Suprapubic skin (tissue), 4 donors: Measurements from ENCODE around the gene DUSP10.

Experiments
- CTCF ChIP-seq, 2 donors: fragments of 200-600 bp in 1 of 2; fragments of 450-650 bp in 1 of 2; sonication (generic) in 1 of 2; IDR thresholded peaks; one replicate each; pipeline ENCODE4 v1.5.1; 2016 to 2019; ENCODE audit warnings: antibody characterized with exemption in 2 of 2, mild to moderate bottlenecking in 1 of 2, moderate library complexity in 1 of 2
- POLR2A ChIP-seq, 2 donors: fragments of 450-650 bp; IDR thresholded peaks; one replicate each; pipeline ENCODE4 v1.6.1; 2017; ENCODE audit warnings: antibody characterized with exemption in 2 of 2, mild to moderate bottlenecking in 2 of 2, moderate library complexity in 2 of 2
- POLR2AphosphoS5 ChIP-seq, 3 donors: sonication (generic); formaldehyde crosslinking; IDR thresholded peaks; one replicate each; pipeline ENCODE4 v1.6.1; 2017; ENCODE audit warnings: antibody characterized with exemption in 3 of 3

- no peak for TF ChIP-seq POLR2A (IDR thresholded peaks at IDR 0.05)
- no peak for TF ChIP-seq CTCF (IDR thresholded peaks at IDR 0.05)
- no peak for TF ChIP-seq POLR2AphosphoS5 (IDR thresholded peaks at IDR 0.05)
Measured at GRCh38 chr1:221786647-221787046, 44.8 kb upstream of the DUSP10 start.
